Measurements from ENCODE around the gene IQSEC2.

- no peak for TF ChIP-seq CTCF (IDR thresholded peaks at IDR 0.05; ENCODE audit: poor library complexity)
- TF ChIP-seq EZH2 (IDR thresholded peaks at IDR 0.05; ENCODE audit: borderline replicate concordance): no peak
Observed at GRCh38 chrX:53320543-53321229, 39.3 kb upstream of the IQSEC2 start.

Data from hepatocyte (in vitro differentiated cells).